ENCODE measurements around the gene KIRREL1.

DNA sequence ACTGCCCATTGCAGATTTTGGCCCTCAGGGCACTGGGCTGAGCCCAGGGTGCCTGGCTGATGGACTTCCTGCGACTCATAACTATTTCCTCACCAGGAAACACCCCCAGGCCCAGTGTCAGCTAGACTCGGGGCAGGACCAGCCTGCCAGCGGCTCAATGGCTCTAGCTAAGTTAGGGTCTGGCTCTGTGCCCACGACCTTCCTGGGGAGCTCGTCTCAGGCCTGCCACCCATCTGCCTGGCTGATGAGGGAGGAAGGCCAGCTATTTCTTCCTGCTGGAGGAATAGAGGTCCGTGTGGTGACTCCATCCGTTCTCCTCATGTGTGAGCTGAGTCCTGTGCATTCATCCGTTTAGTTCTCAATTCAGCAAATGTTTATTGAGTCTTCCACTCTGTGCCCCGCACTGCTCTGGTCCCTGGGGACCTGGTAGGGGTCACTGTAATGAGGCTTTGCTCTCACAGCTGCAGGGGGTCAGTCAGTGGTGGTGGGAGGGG, 44.5 kb downstream of the KIRREL1 start:
- TF ChIP-seq, protein P1, sequence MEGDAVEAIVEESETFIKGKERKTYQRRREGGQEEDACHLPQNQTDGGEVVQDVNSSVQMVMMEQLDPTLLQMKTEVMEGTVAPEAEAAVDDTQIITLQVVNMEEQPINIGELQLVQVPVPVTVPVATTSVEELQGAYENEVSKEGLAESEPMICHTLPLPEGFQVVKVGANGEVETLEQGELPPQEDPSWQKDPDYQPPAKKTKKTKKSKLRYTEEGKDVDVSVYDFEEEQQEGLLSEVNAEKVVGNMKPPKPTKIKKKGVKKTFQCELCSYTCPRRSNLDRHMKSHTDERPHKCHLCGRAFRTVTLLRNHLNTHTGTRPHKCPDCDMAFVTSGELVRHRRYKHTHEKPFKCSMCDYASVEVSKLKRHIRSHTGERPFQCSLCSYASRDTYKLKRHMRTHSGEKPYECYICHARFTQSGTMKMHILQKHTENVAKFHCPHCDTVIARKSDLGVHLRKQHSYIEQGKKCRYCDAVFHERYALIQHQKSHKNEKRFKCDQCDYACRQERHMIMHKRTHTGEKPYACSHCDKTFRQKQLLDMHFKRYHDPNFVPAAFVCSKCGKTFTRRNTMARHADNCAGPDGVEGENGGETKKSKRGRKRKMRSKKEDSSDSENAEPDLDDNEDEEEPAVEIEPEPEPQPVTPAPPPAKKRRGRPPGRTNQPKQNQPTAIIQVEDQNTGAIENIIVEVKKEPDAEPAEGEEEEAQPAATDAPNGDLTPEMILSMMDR (IDR thresholded peaks at IDR 0.05): no peak
- TF ChIP-seq POLR2AphosphoS5 (IDR thresholded peaks at IDR 0.05) (no peak), POLR2A (IDR thresholded peaks at IDR 0.05) (no peak), EP300 (IDR thresholded peaks at IDR 0.05) (no peak)
